NCI-H2107 (cell line): Measurements from ENCODE around the gene MTOR.
A peak's percentile ranks its signal among the peaks of the same experiment; 100 is the strongest.
"Not testable (repeated sequence)": the region's sequence is repeated elsewhere in the genome, so short reads cannot be mapped to it uniquely, and the experiment has no call there.

ENCODE experiments used
- DNase-seq: peaks from one replicate; lab custom pipeline; 2025; lab: John Stamatoyannopoulos, UW

MTOR gene

DNA sequence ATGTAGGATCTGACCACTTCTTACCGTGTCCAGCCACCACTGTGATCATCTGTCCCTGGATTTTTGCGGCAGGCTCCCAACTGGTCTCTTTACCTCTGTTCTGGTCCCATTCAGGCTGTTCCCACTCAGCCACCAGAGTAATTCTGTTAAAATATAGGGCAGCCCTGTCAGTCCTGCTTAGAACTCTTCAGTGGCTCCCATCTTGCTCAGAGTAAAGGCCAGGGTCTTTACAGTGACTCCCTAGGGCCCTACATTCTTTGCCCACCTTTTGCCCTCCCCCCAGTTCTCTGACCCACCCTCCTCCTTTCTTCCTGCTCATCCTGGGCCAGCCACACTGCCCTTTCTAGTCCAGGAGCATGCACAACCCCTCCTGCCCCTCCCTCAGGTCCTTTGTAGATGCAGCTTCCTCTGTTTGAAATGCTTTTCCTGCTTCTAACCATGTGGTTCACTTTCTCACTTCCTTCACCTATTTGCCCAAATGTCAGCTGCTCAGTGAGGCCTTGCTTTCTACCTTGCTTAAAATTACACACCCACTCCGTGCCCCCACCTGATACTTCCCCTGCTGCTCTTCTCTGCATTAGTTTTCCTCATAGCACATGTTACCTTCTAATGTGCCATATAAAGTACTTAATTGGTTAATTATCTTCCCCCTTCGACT, 18.5 kb upstream of the MTOR start:
- no peak for DNase-seq

DNA sequence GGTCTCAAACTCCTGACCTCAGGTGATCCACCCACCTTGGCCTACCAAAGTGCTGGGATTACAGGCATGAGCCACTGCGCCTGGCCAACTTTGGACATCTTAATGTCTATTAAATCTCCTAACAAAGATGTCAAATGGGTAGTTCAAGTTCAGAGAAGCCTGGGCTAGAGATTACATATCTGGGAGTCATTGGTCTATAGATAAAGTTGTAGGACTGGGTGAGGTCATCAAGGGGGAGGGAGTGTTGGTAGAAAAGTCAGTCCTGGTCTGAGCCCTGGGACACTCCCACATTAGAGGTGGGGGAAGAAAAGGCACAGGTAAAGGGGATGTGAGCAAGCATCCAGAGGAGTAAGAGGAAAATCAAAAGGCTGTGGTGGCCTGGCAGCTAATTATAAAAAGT, 17.3 kb upstream of the MTOR start:
- DNase-seq, result no peak

DNA sequence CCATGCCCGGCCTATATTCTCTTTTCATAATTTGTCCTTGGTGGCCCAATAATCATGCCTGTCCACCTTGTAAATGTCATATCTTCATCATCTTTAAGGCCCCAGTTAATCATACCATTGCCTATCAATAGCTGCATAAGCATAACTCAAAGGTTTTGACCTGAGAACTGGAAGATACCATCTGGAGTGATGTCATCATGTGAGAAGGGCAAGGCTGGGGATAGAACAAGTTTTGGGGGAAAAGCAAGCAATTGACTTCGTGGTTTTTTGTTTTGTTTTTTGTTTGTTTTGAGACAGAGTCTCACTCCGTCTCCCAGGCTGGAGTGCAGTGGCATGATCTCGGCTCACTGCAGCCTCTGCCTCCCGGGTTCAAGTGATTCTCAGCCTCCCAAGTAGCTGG, 16.8 kb upstream of the MTOR start:
- no peak for DNase-seq

DNA sequence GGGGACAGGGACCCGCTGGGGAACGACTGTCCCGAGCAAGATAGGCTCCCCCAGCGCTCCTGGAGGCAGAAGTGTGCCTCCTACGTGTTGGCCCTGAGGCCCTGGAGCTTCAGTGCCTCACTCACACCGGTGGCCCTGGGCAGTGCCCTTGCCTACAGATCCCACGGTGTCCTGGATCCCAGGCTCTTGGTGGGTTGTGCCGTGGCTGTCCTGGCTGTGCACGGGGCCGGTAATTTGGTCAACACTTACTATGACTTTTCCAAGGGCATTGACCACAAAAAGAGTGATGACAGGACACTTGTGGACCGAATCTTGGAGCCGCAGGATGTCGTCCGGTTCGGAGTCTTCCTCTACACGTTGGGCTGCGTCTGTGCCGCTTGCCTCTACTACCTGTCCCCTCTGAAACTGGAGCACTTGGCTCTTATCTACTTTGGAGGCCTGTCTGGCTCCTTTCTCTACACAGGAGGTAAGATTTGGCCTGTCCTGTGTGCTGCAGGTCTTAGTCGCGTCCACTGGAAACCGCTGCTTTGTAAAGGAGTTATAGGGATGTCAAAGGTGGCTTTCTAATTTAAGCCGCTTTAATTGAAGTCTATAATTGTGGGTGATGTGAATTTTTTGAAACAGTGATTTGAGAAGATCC, 11.4 kb upstream of the MTOR start:
- no peak for DNase-seq

DNA sequence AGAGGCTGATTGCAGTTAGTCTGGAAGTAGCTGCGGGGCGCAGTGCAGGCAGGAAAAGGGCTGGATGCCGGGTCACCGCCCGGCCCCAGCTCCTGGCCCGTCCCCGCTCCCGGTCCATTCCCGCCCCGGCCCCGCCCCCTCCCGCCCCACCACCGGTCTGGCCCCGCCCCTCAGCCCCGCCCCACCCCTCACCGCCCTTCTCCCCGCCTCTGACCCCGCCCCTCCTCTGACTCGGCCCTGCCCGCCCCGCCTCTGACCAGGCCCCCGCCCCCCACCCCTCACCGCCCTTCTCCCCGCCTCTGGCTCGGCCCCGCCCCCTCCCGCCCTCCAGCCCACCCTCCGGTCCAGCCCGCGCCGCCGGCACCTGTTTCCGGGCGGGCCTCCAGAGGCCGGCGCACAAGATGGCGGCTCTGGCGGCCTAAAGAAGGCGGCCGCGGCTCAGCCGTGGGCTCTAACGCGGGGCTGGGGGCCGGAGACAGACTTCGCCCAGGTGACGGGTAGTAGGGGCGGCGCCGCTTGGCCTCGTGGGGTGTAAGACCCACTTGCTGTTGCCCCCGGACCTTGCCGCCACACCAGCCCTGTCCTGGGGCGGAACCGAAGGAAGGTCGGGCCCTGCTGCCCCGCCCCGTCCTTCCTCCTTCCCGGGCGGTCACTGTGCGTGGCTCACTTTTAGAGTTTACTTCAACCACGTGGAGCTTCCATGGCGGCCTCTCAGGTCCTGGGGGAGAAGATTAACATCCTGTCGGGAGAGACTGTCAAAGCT, 10.7 kb upstream of the MTOR start, which contains the start of gene UBIAD1:
TSS of gene UBIAD1 (plus strand) at position 367 of the 763 bp plus-strand sequence. CDS start at position 701, 334 bp downstream.
- DNase-seq, result peak; percentile 68

DNA sequence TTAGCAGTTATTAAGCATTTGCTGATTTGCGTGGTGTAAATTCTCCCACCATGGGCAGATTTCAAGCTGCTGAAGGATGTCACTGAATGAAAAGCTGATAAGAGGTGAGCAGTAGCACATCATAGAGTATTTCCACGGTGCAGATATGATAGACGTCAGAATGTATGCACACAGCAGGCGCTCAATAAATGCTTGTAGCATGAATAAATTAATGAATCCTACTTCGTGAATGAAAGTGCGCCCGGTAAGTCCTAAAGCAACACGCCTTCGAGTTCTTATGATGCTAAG, 10.1 kb upstream of the MTOR start:
- no peak for DNase-seq

DNA sequence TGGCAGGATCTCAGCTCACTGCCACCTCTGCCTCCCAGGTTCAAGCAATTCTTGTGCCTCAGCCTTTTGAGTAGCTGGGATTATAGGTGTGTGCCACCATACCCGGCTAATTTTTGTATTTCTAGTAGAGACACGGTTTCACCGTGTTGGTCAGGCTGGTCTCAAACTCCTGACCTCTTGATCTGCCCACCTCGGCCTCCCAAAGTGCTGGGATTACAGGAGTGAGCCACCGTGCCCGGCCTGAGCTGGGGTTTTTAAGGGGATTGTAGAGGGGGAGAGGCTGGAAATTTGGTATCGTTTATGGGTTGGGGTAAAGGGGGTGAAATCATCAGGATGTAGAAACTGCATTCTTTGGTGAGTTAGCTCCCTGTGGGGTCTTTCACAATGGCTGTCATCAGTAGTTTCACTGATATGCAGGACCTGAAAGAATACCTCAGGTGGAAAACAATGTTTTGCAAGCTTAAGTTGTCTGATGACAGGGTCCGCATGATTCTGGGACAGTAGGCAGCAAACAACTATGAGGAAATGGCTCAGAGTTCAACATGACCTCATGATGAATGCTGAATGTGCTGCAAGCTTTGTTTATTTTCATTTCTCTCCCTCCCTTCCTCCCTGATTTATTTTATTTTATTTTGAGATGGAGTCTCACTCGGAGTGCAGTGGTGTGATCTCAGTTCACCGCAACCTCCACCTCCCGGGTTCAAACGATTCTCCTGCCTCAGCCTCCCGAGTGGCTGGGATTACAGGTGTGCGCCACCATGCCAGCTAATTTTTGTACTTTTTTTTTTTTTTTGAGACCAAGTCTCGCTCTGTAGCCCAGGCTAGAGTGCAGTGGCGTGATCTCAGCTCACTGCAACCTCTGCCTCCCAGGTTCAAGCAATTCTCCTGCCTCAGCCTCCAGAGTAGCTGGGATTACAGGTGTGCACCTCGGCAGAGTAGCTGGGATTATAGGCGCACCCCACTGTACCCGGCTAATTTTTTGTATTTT, 5.3 kb upstream of the MTOR start:
- DNase-seq, result not testable (repeated sequence)

DNA sequence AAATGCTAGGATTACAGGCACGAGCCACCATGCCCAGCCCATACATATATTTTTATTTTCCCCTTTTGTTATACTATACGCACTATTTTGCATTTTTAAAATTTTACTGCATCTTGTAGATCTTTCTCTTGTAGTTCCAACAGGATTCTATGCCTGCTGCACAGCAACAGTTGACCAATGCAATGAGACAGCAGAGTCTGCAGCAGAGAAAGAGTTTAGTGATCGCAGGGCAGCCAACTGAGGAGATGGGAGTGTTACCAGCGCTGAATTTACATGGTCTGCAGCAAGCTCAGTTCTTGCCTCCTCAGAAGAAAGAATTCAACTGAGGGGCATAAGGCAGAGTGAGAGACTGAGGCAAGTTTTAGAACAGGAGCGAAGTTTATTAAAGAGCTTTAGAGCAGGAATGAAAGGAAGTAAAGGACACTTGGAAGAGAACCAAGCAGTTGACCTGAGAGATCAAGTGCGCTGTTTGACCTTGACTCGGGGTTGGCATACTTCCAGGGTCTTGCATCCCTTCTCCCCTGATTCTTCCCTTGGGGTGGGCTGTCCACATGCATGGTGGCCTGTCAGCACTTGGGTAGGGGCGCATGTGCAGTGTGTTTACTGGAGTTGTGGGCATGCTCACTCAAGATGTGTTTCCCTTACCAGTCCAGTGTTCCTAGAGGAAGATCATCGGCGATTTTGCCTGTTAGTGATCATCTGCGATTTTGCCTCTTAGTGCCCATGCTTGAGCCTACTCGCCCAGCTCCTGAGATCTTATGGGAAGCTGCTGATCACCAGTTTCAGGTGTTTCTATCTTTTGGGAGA, 4.1 kb upstream of the MTOR start:
- no peak for DNase-seq

DNA sequence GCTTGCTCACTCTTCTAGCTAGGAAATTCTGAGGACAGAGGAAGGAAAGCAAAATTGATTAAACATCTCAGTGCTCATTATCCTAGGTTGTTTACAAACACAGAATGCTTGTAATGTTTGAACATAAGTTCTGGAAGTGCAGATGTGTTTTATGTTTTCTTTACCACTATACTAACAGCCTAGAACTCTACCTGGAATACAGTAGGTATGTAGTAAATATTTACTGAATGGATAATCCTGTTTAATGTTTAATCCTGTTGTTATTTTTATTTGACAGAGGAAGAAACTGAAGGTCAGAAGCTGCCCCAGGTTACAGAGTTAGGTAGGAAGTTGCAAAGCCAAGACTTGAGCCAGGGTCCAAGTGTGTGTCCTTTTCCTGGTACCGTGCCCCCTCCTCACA, 6.1 kb downstream of the MTOR start:
- DNase-seq, result no peak

DNA sequence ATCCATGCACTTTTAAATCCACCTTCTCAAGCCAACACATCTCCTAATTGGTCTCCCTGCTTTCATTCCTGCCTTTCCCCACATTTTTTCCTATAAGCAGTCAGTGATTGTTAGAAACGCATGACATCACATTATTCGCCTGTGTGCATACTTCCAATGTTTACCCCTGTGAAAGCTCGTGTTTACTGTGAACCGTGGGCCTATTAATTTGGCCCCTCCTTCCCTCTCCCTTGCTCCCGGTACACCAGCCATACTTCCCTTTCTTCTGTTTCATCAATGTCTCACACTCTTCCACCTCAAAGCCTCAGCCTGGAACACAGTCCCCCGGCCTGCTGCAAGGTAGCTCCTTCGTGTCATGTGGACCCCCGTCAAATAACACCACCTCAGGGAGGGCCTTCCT, 9.1 kb downstream of the MTOR start:
- no peak for DNase-seq

DNA sequence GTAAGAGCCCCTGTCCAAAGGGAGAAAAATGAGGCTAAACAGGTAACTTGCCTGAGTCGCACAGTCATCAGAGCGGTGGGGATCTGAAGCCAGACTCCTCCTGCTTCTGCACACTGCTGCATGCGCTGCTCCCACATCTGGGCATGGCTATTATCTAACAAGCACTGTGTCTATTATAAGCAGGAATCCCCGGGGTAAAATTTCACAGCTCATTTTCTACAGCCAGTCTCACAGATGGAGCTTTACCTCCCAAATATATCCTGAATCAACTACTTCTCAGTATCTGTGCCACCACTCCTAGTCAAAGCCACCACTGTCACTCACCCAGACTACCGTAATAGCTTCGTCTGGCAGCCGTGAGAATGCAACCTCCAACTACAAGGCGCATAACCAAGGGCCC, 9.8 kb downstream of the MTOR start:
- no peak for DNase-seq

DNA sequence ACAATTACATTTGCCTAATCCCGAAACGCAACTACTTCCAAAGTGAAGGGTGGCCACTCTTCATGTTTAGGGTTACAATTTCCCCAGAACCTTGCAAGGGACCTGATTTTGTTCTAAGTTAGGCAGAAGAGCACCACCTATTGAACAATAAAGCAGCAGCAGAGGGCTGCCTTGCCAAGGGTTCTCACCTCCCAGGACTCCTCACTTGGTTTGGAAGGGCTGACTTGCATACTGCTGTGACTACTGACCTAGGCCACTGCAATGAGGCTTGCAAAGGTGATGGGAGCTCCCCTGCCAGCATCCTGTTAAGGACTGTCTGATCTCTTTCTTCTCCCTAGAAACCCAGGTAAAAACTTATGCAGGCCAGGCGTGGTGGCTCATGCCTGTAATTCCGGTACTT, 14.2 kb downstream of the MTOR start:
- no peak for DNase-seq

DNA sequence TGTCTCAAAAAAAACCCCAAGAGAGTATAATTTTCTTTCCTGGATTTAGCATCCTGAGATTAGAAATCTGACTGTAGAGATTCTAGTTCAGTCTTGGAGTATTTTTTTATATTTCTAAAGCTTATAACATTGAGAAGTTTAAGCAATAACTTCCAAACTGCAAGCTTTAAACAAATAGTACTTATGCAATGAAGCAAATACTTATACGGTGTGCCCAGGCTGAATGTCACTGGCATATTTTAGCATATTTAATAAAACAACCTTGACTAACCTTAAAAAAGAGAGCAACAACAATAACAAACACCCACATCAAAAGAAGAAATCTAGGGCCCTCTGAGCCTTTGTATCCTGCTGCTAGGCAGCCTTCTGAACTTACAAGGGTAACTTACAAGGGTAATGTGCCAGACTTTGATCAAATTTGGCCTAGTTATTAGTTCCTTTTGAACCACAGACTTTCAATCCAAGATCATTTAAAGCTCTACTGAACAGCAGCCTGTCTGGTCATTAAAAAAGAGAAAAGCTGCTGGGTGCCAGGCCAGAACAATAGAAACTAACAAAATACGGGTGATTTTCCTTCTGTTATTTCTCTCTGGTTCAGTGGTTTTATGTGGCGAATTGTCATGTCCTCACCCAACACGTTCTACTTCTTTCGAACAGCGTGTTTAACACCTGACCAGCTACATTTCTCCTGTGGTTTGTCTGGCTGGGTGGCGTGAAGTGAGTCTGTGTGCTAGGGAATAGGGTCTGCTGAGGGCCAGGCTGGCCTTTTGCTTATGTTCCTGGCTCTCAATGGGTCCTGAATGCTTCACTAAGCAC, 16.2 kb downstream of the MTOR start:
- no peak for DNase-seq

DNA sequence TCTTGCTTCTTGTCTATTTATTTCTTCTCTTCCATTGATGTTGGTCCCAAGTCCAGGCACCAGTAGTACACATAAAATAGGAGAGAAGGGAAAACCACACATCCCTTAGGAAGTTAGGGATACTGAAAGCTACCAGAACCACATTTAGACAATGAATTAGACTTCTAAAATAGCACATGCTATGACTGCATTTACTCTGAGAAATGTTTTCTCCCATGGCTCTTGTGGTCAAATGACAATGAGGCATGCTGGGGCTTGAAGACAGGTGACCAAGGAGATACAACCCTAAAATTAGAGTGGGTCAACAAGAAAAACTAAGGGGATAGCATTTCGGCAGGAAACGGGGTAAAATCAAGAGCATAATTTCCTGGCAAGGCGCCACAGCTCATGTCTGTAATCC, 17.1 kb downstream of the MTOR start:
- no peak for DNase-seq

DNA sequence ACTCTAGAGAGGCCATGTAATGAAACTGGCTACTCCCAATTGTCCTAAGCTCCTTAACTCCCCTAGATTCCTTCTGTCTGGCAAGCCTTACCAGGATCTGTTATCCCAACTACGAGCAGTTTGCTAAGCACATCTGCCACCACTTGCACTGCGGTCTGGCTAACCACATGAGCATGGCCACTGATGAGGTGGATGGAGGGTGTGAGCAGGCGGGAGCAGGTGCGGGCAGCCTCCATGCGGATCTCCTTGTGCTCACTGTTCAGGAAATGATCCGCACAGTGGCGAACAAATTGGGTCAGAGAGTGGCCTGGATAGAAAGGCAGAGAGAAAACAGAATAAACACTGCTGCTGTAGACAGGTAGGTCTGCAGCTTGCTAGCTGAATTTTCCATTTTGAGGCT, 24.0 kb downstream of the MTOR start:
- peak; percentile 7 for DNase-seq

DNA sequence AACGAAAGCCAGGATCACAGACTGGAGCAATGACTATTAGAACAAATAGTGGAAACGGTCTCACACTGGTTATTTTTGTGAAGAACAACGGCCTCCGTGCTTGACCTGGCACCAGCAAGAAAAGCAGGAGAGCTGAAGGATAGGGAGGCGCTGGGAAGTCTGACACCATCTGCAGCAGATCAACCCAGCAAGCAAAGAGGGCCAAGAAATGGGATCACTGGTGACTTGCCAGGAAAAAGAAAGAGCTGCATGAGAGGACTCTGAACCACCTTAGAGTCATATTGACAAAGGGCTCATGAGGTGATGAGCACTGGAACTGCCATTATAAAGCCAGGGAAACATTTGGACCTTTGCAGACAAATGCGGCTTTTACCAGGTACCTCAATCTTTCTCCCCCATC, 25.0 kb downstream of the MTOR start:
- no peak for DNase-seq

DNA sequence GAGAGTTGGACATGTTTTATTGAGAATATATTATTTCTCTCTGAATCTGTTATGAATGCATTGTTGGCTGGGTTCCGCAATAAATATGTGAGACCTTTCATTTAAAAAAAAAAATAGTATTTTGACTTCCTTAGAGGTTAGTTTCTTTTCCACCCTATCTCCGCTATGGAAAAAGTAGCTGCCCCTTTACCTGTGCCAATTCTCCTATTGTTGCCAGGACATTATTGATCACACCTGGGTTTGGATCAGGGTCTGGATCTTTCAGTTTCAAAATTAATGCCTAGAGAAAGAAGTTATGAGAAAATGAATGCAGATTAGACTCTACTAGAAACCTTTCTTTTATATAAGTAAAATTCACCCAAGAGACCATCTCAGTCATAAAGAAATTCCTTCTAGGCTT, 29.1 kb downstream of the MTOR start:
- no peak for DNase-seq

DNA sequence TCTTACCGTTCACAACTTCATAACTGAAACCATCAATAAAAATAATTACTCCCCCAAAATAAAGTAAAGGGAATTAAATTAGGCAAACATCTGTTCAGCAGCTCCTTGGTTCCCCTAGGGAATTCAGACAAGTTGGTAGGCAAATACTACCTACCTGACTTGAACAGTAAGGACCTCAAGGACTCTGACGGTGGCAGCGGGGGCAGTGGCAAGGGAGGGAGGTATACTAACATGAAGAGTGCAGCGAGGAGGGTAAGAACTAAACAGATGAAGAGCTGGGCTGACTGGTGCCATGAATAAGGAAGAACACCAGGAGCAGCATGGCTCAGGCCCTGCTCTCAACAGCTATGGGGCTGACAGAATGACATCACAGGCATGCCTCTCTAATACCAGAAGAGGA, 33.1 kb downstream of the MTOR start:
- no peak for DNase-seq

DNA sequence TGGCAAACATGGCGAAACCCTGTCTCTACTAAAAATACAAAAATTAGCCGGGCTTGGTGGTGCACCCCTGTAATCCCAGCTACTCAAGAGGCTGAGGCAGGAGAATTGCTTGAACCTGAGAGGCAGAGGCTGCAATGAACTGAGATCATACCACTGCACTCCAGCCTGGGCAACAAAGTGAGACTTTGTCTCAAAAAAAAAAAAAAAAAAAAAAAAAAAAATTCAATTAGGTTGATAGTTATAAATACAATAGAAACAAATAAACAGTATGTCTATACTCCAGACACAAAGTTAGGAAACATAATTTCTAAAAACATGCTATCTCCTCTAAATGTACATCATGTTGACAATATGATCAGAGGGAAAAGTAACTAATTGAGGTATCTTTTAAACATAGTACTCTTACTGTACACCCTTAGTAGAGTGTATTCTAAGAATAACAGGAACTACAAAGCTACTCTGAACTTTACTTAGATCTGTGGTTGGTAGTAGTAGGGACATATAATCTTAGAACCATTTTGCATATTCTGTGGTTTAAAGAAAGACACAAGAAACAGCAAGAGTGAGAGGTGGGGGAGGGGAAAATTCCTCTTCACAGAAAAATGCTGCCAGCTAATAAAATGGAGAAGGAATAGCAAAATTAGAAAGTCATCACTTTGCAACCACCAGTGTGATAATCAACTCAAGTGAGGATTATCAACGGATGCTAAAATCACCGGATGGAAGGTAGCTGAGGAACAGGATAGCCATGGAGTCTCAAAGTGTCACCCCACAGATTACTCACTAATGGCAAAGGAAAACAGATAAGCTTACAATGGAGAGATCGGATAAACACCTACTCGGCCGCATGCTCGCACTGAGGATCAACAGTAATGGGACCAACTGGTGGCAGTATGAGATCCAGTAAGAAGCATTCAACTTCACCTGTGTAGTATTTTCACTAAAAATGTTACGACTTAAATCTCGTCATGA, 35.0 kb downstream of the MTOR start:
- DNase-seq, result no peak
